Medulla oblongata (tissue), 1 donor: ENCODE data around the gene DNAJC1.

Source experiments
- DNase-seq: peaks from one replicate; pipeline ENCODE4 v3.0.0-alpha.2; 2015; ENCODE audit errors: extremely low spot score

Gene DNAJC1

GRCh38 chr10:21759232-21759631 is 244.3 kb downstream of the DNAJC1 start:
- DNase-seq, result no peak

GRCh38 chr10:21758696-21759095 is 244.8 kb downstream of the DNAJC1 start:
- DNase-seq, result no peak

GRCh38 chr10:21758239-21758638 is 245.3 kb downstream of the DNAJC1 start:
- no peak for DNase-seq

GRCh38 chr10:21757185-21757901 is 246.2 kb downstream of the DNAJC1 start:
- DNase-seq, result no peak

GRCh38 chr10:21756707-21757106 is 246.8 kb downstream of the DNAJC1 start:
- no peak for DNase-seq

- no peak for DNase-seq
These were observed 249.0 kb downstream of the DNAJC1 start for GRCh38 chr10:21754410-21755011.

GRCh38 chr10:21753497-21754270 is 249.8 kb downstream of the DNAJC1 start:
- no peak for DNase-seq

- no peak for DNase-seq
These were observed 251.9 kb downstream of the DNAJC1 start for GRCh38 chr10:21751341-21752310.

GRCh38 chr10:21750424-21750823 is 253.1 kb downstream of the DNAJC1 start:
- no peak for DNase-seq

- DNase-seq, result no peak
These were observed 253.7 kb downstream of the DNAJC1 start for GRCh38 chr10:21749788-21750187.

DNA sequence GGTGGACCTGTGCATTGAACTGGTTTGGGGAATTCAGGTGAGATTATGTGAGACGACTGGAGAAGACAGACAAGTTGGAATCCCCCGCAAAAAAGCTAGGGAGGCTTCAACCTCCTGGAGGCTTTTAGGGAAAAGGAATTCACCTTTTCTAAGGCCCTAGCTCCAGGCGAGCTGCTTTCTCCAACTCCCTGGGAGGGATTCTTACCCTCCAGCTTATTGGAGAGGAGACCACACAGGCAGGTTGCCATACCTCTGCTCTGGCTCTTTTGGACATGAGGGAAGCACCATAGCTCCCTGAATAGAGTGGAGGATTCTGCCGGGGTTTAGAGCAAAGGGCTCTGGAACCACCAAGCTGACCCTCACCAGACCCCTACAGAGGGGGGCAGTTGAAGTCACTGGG is 255.7 kb downstream of the DNAJC1 start:
- no peak for DNase-seq

- no peak for DNase-seq
These were observed 257.4 kb downstream of the DNAJC1 start for GRCh38 chr10:21746118-21746517.

- DNase-seq, result no peak
These were observed 259.3 kb downstream of the DNAJC1 start for GRCh38 chr10:21744223-21744622.

DNA sequence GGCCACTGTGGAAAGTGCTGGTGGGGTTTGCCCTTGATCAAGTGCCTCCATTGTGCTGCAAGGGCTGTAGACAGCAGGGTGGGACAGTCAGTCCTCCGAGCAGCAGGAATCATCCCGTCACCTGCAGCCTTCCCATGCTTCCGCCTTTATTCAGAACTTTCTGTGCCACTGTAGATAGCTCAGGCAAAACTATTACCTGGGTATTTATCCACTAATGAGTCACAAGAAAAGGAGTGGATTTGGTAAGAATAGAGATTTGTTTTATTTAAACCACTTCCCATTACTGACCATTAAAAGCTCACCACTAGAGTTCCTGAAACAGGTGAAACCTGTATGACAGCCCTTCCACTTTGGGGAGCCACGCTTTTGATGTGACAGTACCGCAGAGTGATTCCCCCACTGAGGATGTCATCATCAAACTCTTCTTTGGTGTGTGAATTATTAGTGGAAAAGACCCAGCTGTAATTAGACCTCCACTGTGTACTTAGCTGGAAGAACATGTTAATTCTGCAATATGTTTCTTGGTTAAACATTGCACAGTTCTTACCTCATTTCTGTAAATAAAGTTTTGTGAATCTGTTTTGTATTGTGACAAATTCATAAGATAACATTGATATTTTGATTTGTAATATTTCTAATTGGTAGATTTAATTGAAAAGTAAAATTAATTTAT is 260.7 kb downstream of the DNAJC1 start:
- DNase-seq, result no peak

GRCh38 chr10:21740989-21741388 is 262.5 kb downstream of the DNAJC1 start:
- DNase-seq, result no peak

DNA sequence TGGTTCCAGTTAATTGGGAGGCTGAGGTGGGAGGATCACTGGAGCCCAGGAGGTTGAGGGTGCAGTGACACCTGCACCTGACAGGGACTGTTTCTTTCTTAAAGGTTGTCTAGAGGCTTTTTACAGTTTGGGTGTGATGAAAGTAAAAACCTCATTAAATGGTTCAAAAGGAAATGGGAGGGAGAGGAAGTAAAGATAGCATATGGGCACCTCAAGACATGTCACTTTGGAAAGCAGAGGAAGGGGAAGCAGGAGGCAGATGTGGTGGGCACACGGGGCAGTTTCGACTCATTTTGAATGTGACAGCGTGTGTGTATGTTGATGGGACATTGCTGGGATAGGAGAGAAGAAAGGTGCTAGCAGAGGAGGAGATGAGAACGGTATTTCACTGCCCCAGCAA is 266.4 kb downstream of the DNAJC1 start:
- no peak for DNase-seq

- no peak for DNase-seq
These were observed 269.8 kb downstream of the DNAJC1 start for GRCh38 chr10:21733710-21734109.

DNA sequence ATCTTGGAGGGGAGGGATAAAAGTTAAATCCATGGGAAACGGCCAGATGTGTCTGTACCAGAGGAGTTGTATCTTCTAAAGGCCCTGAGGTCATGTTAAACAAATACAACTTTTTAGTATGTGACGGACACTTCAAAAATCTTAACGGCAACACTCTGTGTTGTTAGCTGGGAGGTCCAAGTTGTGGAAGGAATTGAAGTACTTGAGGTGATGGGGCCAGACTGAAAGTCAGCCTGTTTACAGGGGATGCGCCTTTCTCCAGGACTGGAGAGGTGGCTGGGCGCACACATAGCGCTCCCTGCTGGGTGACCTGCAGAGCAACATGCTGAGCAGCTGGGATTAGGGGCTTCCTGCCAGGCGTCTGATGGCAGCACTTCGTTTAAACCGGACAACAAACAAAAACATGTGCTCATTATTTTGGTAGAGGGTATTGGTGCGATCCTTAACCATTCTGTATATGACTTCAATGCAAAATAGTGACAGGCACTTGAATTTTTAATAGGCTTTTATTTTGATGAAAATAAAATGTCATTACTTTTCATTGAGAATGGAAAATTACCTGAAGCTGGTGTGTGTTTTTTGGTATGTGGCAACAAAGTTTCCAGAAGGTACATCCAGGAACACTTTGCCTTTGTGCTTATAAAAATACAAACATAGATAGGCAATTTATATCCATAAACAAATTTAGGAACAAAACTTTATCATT is 271.3 kb downstream of the DNAJC1 start:
- peak; percentile 85 for DNase-seq

GRCh38 chr10:21728618-21729017 is 274.9 kb downstream of the DNAJC1 start:
- no peak for DNase-seq

GRCh38 chr10:21727452-21728168 is 275.9 kb downstream of the DNAJC1 start:
- no peak for DNase-seq
